Measurements from ENCODE around the gene ABCG5. TPM values are rescaled to one million over a fixed set of nuclear protein-coding genes. Genes with fewer than 3 reads are reported as not detected.

ABCG5 gene
- 0.14 TPM in 1 of 2 replicates, not detected in the other for total RNA-seq (2014; rRNA removed; shearing (Covaris generic); ENCODE audit: low replicate concordance)

DNA sequence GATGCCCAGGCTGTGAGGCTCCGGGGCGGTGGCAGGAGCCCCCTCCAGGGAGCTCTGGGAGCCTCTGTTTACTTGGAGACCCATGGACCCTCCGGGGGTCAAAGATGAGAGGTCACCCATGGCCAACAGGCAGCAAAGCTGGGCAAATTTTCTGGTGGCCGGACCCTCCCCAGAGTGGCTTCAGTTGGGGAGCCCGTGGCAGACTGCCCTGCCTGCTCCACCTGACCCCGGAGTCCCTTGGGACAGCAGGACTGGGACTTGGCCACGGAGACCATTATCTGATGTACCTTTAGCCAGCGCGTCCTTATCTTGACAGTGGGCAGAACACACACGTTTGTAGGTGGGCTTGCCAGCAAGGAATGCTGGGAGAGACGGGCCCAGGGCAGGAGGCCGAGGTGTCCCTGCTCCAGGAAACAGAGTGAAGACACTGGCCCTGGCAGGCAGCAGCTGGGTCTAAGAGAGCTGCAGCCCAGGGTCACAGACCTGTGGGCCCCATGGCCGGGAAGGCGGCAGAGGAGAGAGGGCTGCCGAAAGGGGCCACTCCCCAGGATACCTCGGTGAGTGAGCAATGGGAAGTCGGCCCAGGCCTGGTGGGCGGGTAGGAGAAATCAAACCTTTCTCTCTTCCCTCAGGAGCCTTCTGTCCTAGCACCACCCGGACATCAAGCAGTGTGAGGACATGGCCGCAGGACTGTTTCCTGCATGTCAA, at the start of gene ABCG5, which contains the start of gene ABCG8:
TSS of gene ABCG5 (minus strand) at position 280 of the 708 bp plus-strand sequence. CDS start at position 120, 160 bp downstream.
TSS of gene ABCG8 (plus strand) at position 412 of the 708 bp plus-strand sequence. CDS start at position 495, 83 bp downstream.
- no peak for DNase-seq (ENCODE audit: low read depth)
- in situ Hi-C loops (cut with HindIII; ENCODE audit: low pct_unique_long_range_greater_than_20kb, low sequenced_read_pairs): no loop called here

DNA sequence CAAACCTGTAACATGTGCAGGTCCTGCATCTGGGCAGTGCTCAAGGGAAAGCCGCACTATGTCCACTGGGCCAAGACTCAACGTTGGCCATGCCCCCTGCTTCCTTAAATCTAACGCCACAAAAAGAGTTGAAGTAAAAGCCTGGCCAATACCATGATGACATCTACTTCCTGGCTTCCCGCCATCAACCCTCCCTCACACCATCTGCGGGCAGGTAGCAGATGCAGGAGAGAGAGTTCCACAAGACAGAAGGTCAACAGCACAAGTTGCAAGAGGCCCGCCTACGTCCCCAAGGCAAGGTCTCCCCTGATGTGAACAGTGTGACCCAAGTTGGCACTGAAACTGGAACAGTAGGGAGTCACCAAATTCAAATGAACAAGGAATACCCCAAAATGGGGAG, 48.5 kb upstream of the ABCG5 start:
- in situ Hi-C loops (cut with HindIII; ENCODE audit: low pct_unique_long_range_greater_than_20kb, low sequenced_read_pairs): no loop called here
- DNase-seq (ENCODE audit: low read depth): no peak

DNA sequence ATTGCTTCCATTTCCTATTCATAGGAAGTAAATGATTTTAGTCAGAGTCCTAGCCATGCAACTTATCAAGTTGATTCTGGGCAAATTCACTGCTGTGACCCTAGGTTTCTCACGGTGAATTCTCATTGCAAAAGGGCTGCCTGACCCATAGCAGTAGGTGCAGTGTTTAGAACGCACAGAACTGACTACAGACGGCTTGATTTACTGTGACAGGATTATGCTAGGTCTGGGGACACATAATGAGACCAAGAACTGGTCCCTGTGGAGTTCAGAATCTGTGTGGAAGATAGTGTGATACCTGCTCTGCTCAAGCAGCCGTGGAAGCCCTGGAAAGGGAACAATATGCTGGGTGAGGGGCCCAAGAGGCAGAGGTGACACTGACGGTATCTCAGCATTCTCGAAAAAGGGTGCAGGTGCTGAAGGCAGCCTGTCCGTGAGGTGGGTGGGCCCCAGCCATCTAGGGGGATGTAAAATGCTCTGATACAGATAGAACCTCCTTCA, 46.5 kb upstream of the ABCG5 start:
- DNase-seq (ENCODE audit: low read depth): no peak
- in situ Hi-C loops (cut with HindIII; ENCODE audit: low pct_unique_long_range_greater_than_20kb, low sequenced_read_pairs): no loop called here

DNA sequence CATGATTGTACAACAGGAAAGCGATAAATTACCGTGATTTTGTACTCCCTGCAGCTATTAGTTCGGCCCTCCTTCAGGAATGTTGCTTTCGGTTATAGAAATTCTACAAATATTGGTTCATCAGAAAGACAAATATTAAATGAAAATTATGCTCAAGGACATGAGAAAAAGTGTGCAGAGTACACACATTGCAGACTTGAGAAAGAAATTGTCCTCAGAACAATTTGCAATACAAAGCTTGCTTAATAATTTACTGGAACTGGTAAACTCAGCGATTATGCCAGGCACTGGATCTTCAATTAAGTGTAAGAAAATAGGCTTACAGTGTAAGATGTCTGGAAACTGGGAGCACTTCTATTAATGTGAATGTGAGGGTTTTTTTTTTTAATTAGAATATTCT, 46.0 kb upstream of the ABCG5 start:
- DNase-seq (ENCODE audit: low read depth): no peak
- in situ Hi-C loops (cut with HindIII; ENCODE audit: low pct_unique_long_range_greater_than_20kb, low sequenced_read_pairs): no loop called here

DNA sequence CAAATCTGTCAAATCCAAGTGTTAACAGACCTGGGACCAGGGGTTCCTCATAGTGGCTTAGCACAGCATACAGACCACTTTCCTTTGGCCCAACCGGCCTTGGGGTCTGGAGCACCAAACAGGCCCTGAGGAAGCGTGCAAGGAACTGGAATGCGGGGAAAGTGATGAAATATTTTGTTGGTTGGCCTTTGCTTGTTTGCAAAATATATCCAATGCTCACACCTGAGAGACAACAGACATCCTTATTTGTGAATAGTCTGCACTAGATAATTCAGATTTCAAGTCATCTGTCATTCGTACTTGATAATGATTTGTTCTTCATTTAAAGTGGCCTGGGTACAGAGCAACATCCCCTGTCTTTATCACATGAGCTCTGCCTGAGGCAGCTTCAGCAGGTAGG, 43.7 kb upstream of the ABCG5 start:
- in situ Hi-C loops (cut with HindIII; ENCODE audit: low pct_unique_long_range_greater_than_20kb, low sequenced_read_pairs): no loop called here
- DNase-seq (ENCODE audit: low read depth): no peak

DNA sequence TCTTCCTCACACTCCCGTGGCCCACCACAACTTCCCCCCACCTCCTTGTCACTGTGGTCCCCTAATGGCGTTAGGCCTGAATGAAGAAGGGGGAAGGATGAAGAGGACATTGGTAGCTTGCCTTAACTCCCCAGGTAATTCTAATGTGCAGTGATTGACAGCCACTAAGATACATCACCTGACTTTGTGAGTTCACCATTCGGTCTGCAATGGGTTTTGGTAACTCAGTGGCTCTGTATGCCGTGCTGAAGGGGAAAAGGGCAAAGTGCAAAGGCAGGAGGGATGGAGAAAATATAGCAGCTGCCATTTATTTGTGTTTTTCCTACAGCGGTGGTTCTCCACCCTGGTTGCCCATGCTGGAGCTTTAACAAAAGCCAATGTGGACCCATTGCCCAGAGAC, 42.3 kb upstream of the ABCG5 start:
- DNase-seq (ENCODE audit: low read depth): no peak
- in situ Hi-C loops (cut with HindIII; ENCODE audit: low pct_unique_long_range_greater_than_20kb, low sequenced_read_pairs): no loop called here

DNA sequence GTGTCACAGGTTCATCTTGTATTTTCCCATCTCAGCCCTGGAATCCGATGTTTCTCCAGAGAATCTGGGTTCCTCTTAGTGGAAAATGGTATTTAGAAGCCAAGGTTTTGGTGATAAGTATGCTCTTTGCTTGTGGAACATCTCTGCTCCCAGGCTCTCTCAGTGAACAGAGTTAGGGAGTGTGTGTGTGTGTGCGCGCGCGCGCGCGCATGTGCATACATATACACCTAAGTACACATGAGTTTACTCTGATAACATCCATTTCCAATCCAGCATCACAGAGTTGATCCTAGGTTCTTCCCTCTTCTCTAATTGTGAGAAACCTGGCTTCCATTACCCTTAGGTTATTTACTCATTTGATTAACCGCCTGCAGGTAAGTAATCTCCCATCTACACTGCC, 41.8 kb upstream of the ABCG5 start:
- DNase-seq (ENCODE audit: low read depth): no peak
- in situ Hi-C loops (cut with HindIII; ENCODE audit: low pct_unique_long_range_greater_than_20kb, low sequenced_read_pairs): no loop called here

DNA sequence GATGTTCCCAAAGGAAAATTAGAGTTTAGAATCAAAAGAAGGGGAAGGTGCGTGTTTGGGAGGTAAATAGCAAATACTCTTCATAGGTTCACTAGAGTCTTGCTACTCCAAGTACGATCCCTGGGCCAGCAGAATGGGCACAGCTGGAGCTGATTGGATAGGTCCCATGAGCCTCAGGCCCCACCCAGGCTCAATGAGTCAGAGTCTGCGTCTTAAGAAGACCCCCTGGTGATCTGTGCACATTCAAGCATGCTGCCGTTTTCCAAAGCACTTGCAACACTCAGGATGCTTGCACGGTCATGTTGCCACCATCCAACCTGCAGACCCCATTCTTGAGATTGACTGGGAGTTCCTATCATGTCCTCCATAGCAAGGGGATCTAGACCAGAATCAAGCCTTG, 40.6 kb upstream of the ABCG5 start:
- no peak for DNase-seq (ENCODE audit: low read depth)
- in situ Hi-C loops (cut with HindIII; ENCODE audit: low pct_unique_long_range_greater_than_20kb, low sequenced_read_pairs): no loop called here

DNA sequence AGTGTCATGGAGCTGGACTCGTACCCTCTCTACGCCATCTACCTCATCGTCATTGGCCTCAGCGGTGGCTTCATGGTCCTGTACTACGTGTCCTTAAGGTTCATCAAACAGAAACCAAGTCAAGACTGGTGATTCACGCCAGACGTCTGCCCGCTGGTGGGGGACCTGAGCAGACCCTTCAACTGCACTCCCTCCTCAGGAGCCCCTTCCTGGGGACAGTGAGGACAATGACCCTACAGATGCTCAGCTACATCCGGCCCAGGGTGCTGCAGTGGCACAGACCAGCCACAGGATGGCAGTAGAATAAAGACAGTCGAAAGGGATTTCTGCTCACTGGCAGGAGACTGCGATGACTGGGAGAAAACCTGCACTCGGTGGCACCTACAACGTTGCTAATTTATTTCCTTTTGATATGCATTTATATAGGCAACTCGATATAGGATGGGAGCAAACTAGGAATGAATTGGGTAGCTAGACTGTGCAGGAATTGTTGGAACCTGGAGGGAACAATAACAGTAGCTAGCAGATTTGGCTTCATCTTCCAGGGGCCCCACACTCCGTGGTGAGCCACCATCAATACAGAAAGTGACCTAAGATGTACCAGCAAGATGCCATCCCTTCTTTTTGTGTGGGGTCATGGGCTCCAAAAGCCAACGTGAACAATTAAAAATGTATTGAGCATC, 39.3 kb upstream of the ABCG5 start:
- peak; percentile 60 for DNase-seq (ENCODE audit: low read depth)
- in situ Hi-C loops (cut with HindIII; ENCODE audit: low pct_unique_long_range_greater_than_20kb, low sequenced_read_pairs): no loop called here

DNA sequence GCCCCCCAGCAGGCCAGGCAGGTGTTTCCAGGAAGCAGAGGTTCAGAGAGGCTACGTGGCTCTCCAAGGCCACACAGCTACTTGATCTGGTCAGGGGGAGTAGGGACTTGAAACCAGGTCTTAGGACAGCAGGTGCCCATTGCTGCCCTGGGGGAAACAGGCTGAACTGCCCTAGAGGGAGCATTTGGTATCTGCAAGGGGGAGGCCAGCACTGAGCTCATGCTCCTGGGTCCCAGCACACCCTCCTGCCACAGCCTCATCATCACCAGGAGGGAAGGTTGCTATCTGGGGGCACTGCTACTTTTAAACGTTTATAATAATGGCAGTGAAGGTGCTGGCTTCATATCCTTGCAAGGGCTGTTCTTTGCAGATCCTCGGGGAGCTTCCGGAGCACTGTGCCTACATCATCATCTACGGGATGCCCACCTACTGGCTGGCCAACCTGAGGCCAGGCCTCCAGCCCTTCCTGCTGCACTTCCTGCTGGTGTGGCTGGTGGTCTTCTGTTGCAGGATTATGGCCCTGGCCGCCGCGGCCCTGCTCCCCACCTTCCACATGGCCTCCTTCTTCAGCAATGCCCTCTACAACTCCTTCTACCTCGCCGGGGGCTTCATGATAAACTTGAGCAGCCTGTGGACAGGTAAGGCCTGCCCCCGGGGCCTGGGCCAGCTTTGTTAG, 36.3 kb upstream of the ABCG5 start:
- in situ Hi-C loops (cut with HindIII; ENCODE audit: low pct_unique_long_range_greater_than_20kb, low sequenced_read_pairs): no loop called here

DNA sequence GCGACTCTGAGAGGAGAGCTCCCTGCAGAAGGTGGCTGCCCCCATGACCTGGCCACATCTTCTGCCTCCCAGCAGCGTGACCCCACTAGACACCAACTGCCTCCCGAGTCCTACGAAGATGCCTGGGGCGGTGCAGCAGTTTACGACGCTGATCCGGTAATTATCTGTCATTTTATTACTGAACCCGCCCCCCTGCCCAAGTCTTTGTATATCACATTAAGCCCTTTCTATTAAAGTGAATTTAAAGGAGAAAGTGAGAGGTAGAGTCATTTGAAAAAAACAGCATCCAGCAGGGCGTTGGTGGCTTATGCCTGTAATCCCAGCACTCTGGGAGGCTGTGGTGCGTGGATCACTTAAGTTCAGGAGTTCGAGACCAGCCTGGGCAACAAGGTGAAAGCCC, 33.5 kb upstream of the ABCG5 start:
- in situ Hi-C loops (cut with HindIII; ENCODE audit: low pct_unique_long_range_greater_than_20kb, low sequenced_read_pairs): no loop called here
- no peak for DNase-seq (ENCODE audit: low read depth)

More for the DNA sequence above, 36.3 kb upstream of the ABCG5 start:
- DNase-seq (ENCODE audit: low read depth): no peak

DNA sequence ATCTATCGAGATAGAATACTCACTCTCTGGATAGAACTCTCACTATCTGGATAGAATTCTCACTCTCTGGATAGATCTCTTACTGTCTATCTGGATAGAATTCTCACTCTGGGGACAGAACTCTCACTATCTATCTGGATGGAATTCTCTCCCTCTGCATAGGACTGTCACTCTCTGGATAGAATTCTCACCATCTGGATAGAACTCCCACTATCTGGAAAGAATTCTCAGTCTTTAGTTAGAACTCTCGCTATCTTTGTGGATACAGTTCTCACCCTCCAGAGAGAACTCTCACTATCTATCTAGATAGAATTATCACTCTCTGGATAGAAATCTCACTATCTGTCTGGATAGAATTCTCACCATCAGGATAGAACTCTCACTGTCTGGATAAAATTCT, 16.7 kb upstream of the ABCG5 start:
- DNase-seq (ENCODE audit: low read depth): no peak
- in situ Hi-C loops (cut with HindIII; ENCODE audit: low pct_unique_long_range_greater_than_20kb, low sequenced_read_pairs): no loop called here

DNA sequence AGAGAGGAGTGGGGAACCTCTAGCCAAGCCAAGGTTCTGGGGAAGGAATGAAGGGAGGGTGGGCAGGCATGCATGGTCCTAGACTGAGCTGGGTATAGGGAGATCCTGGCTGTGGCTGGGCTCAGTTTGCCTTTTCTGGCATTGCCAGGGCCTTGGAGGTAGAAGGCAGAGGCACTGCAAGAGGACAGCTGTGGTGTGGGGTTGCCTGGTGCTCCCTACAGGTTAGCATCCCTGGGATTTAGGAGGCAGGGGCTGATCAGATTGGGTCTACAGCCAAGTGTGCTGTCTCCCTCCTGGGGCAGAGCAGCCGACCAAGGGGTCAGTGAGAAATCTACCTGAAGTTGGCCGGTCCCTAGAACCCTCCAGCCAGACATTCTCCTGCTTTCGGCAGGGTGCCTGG, 16.0 kb upstream of the ABCG5 start:
- no peak for DNase-seq (ENCODE audit: low read depth)

DNA sequence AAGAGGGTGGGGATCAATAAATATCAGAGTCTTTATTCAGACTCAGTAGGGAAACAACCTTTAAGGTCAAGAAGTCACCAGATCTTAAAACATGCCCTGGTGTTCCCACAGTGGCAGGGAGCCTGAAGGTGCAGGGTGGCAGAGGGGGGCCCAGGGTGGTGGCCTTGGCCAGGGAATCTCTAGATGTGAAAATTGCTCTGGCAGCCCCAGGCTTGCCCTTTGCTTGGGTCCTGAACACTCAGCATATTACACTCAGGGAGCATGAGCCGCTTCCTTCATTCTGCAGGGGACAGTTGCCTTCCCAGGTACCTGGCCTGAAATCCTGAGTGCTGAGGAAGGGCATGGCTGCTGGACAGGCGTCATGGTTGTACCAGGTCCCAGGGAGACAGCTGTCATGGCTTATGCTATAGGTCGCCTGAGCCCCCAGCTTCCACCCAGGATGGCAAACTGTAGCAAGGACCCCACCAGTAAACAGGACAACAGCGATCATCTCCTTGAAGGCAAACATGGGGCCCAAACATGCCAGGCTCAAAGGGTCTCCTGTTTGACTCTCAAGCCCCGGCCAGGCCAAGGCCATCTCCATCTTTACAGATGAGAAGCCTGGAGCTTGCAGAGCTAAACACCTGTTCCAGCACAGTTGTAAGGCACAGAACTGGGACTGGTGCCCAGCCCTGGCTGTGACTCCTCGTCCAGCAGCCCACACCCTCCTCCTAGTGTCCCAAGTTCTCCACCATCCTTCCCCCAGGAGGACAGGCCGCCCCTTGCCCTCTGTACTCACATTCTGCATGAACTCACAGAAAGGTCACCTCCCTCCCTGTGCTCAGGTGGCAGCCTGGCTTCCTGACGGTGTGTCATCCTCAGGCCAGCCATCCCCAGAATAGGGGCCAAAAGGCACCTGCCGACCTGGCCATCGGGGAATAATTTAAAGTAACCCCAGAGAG, 14.8 kb upstream of the ABCG5 start:
- in situ Hi-C loops (cut with HindIII; ENCODE audit: low pct_unique_long_range_greater_than_20kb, low sequenced_read_pairs): no loop called here

More for the DNA sequence above, 16.0 kb upstream of the ABCG5 start:
- in situ Hi-C loops (cut with HindIII; ENCODE audit: low pct_unique_long_range_greater_than_20kb, low sequenced_read_pairs): no loop called here

DNA sequence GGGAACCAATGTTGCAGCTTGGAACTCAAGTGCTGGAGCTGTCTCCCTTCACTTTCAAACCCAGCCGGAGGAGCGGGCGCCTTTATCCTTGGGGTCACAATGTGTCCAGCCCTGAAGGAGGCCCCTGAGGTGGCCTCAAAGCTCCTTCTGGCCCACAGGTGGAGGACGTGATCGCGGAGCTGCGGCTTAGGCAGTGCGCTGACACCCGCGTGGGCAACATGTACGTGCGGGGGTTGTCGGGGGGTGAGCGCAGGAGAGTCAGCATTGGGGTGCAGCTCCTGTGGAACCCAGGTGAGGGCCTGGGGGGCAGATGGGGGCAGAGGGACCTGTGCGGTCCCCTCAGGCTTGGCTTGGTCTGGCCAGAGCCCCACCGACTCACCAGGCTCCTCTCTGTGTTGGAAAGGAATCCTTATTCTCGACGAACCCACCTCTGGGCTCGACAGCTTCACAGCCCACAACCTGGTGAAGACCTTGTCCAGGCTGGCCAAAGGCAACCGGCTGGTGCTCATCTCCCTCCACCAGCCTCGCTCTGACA, 13.6 kb upstream of the ABCG5 start:
- DNase-seq (ENCODE audit: low read depth): no peak
- in situ Hi-C loops (cut with HindIII; ENCODE audit: low pct_unique_long_range_greater_than_20kb, low sequenced_read_pairs): no loop called here

More for the DNA sequence above, 14.8 kb upstream of the ABCG5 start:
- no peak for DNase-seq (ENCODE audit: low read depth)

DNA sequence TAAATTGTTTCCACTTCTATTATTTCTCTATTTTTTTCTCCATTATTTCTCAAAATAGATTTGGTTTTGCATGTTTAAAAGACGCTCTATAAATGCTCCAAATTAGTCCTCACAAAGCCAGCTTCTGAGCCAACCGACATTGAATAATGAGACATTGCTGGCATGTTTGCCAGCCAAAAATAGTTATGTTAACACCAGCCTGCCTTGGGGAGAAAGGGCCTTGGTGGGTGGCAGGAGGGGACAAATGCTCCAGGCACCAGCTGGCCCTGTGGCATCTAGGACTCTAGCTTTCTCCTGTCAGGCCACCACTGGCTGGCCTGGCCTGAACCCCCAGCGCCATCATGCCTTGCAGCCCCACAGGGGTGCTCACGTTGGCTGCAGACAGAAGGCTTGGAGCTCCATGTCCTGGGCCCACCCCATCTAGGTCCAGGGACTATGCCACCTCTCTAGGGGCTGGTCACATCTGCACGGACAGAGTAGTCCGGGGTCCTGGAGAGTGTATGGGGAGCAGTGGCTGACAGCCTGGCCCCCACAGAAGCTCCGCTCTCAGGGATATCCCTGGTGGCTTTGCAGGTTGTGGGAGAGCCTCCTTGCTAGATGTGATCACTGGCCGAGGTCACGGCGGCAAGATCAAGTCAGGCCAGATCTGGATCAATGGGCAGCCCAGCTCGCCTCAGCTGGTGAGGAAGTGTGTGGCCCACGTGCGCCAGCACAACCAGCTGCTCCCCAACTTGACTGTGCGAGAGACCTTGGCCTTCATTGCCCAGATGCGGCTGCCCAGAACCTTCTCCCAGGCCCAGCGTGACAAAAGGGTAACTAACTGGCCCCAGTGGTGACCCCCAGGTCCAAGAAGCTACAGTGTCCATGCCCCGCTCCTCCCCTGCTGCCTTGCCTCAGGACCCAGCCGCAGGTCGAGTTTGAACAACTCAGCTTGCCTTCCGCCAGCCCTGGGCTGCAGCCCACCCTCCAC, 12.7 kb upstream of the ABCG5 start:
- no peak for DNase-seq (ENCODE audit: low read depth)
- in situ Hi-C loops (cut with HindIII; ENCODE audit: low pct_unique_long_range_greater_than_20kb, low sequenced_read_pairs): no loop called here

DNA sequence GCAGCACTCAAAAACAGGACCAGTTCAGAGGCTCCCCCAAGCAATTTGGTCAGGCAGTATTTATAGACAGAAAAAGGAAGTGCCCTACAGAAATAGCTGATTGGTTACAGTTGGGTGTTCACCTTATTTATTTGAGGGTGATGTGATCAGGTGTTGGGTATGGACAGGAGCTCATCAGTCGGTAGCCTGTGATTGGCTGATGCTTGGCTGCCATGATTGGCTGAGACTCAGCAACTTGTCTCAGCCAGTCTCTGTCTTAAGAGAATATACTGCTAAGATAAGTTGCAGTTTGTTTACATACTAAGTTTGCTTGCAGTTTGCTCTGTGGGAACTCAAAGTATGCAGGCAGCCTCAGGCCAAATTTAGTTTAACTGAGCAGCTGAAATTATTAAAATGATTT, 9.6 kb upstream of the ABCG5 start:
- peak; percentile 11 for DNase-seq (ENCODE audit: low read depth)
- in situ Hi-C loops (cut with HindIII; ENCODE audit: low pct_unique_long_range_greater_than_20kb, low sequenced_read_pairs): no loop called here

Measured in Caki2 (cell line).